NCI-H1436 (cell line): ENCODE measurements around the gene HIVEP2.
"Not testable (repeated sequence)": the region's sequence is repeated elsewhere in the genome, so short reads cannot be mapped to it uniquely, and the experiment has no call there.

ENCODE experiments used
- DNase-seq: peaks from one replicate; lab custom pipeline; 2025; lab: John Stamatoyannopoulos, UW

The HIVEP2 gene

GRCh38 chr6:142945049-142945445, at the start of gene HIVEP2:
HIVEP2 (minus strand) TSS chr6:142945176; CDS start chr6:142774738, 170,438 bp downstream.
- no peak for DNase-seq

GRCh38 chr6:142993977-142994376, 49.0 kb upstream of the HIVEP2 start:
- DNase-seq = no peak

GRCh38 chr6:142987490-142987889, 42.5 kb upstream of the HIVEP2 start:
- no peak for DNase-seq

GRCh38 chr6:142985281-142985680, 40.3 kb upstream of the HIVEP2 start:
- no peak for DNase-seq

GRCh38 chr6:142984386-142984785, 39.4 kb upstream of the HIVEP2 start:
- DNase-seq = no peak

GRCh38 chr6:142975365-142975764, 30.4 kb upstream of the HIVEP2 start:
- DNase-seq = no peak

- not testable (repeated sequence) for DNase-seq
These were observed 26.0 kb upstream of the HIVEP2 start for GRCh38 chr6:142970941-142971340.

GRCh38 chr6:142968601-142969000, 23.6 kb upstream of the HIVEP2 start:
- no peak for DNase-seq

- no peak for DNase-seq
These were observed 21.3 kb upstream of the HIVEP2 start for GRCh38 chr6:142966294-142966693.

- no peak for DNase-seq
These were observed 20.2 kb upstream of the HIVEP2 start for GRCh38 chr6:142965164-142965563.

GRCh38 chr6:142960098-142960497, 15.1 kb upstream of the HIVEP2 start:
- DNase-seq = no peak

- no peak for DNase-seq
These were observed 13.4 kb upstream of the HIVEP2 start for GRCh38 chr6:142958343-142958742.

- DNase-seq = no peak
These were observed 11.8 kb upstream of the HIVEP2 start for GRCh38 chr6:142956726-142957125.

- no peak for DNase-seq
These were observed 9.9 kb upstream of the HIVEP2 start for GRCh38 chr6:142954844-142955243.

- no peak for DNase-seq
These were observed 8.6 kb upstream of the HIVEP2 start for GRCh38 chr6:142953373-142954273.

GRCh38 chr6:142952614-142953013, 7.6 kb upstream of the HIVEP2 start:
- no peak for DNase-seq

GRCh38 chr6:142950291-142950690, 5.3 kb upstream of the HIVEP2 start:
- DNase-seq = no peak

GRCh38 chr6:142947714-142948480, 2.9 kb upstream of the HIVEP2 start:
- DNase-seq = no peak

- no peak for DNase-seq
These were observed 2.1 kb upstream of the HIVEP2 start for GRCh38 chr6:142946924-142947713.

GRCh38 chr6:142946181-142946923, 1.4 kb upstream of the HIVEP2 start:
- no peak for DNase-seq

GRCh38 chr6:142945446-142946180, 637 bp upstream of the HIVEP2 start:
- no peak for DNase-seq
